ENCODE data around the gene ATP4A.
A peak's percentile ranks its signal among the peaks of the same experiment; 100 is the strongest.
"Not testable (repeated sequence)": the region's sequence is repeated elsewhere in the genome, so short reads cannot be mapped to it uniquely, and the experiment has no call there.

Gene ATP4A

GRCh38 chr19:35601971-35602370 lies 38.5 kb upstream of the ATP4A start:
- H3K4me3 ChIP-seq (ENCODE audit: low read length), result no peak overlapping the region
- no peak for TF ChIP-seq CTCF (IDR thresholded peaks at IDR 0.05; ENCODE audit: insufficient read depth, low read depth, low read length, missing control alignments)
- no peak for DNase-seq (ENCODE audit: low read depth)

- no peak for DNase-seq (ENCODE audit: low read depth)
- H3K4me3 ChIP-seq (ENCODE audit: low read length), result no peak overlapping the region
- no peak for TF ChIP-seq CTCF (IDR thresholded peaks at IDR 0.05; ENCODE audit: insufficient read depth, low read depth, low read length, missing control alignments)
Observed at GRCh38 chr19:35596366-35596999, 33.0 kb upstream of the ATP4A start.

- TF ChIP-seq CTCF (IDR thresholded peaks at IDR 0.05; ENCODE audit: insufficient read depth, low read depth, low read length, missing control alignments), result no peak
Observed at GRCh38 chr19:35595928-35596327, 32.5 kb upstream of the ATP4A start.

GRCh38 chr19:35595026-35595425 lies 31.6 kb upstream of the ATP4A start:
- not testable (repeated sequence) for H3K4me3 ChIP-seq (ENCODE audit: low read length); DNase-seq (ENCODE audit: low read depth)

More at GRCh38 chr19:35595928-35596327, 32.5 kb upstream of the ATP4A start:
- no peak for DNase-seq (ENCODE audit: low read depth)
- no peak overlapping the region for H3K4me3 ChIP-seq (ENCODE audit: low read length)

GRCh38 chr19:35592226-35592625 lies 28.8 kb upstream of the ATP4A start:
- peak; percentile 64 for TF ChIP-seq CTCF (IDR thresholded peaks at IDR 0.05; ENCODE audit: insufficient read depth, low read depth, low read length, missing control alignments)
- no peak overlapping the region for H3K4me3 ChIP-seq (ENCODE audit: low read length)
- peak; percentile 73 for DNase-seq (ENCODE audit: low read depth)

- H3K4me3 ChIP-seq (ENCODE audit: low read length), result no peak overlapping the region
- DNase-seq (ENCODE audit: low read depth), result no peak
- no peak for TF ChIP-seq CTCF (IDR thresholded peaks at IDR 0.05; ENCODE audit: insufficient read depth, low read depth, low read length, missing control alignments)
Observed at GRCh38 chr19:35590875-35591274, 27.4 kb upstream of the ATP4A start.

GRCh38 chr19:35587321-35587720 lies 23.9 kb upstream of the ATP4A start:
- no peak for TF ChIP-seq CTCF (IDR thresholded peaks at IDR 0.05; ENCODE audit: insufficient read depth, low read depth, low read length, missing control alignments)
- DNase-seq (ENCODE audit: low read depth), result no peak
- no peak overlapping the region for H3K4me3 ChIP-seq (ENCODE audit: low read length)
